Hepatocyte (in vitro differentiated cells): ENCODE results near the gene SAXO2.

Experiments
- EZH2phosphoT487 ChIP-seq: fragments of 200-600 bp; sonication (generic); IDR thresholded peaks from one replicate; pipeline ENCODE4 v1.6.1; 2018; ENCODE audit warnings: antibody characterized with exemption, mild to moderate bottlenecking, low read depth, moderate library complexity; ENCODE audit not compliant: unreplicated experiment, severe bottlenecking
- TF ChIP-seq, protein P1 (sequence below): fragments of 200-600 bp; sonication (generic); IDR thresholded peaks from 2 replicates; pipeline ENCODE4 v1.5.1; 2016; ENCODE audit warnings: antibody characterized with exemption, mild to moderate bottlenecking; ENCODE audit not compliant: poor library complexity

DNA sequence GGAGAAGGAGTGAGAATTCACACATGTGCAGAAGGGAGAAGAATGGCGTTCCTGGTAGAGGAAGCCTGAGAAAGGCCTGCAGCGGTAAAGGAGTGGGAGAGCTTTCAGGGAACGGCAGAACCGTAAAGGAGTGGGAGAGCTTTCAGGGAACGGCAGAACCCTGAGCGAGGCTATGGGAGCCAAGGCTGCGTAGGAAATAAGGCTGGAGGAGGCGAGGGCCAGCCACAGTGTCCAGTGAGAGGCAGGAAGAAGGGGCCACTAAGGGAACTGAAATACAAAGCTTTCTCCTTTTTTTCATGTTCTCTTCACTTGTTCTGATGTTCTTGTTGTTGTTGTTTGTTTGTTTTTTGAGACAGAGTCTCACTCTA is 45.1 kb downstream of the SAXO2 start:
- TF ChIP-seq, protein P1, sequence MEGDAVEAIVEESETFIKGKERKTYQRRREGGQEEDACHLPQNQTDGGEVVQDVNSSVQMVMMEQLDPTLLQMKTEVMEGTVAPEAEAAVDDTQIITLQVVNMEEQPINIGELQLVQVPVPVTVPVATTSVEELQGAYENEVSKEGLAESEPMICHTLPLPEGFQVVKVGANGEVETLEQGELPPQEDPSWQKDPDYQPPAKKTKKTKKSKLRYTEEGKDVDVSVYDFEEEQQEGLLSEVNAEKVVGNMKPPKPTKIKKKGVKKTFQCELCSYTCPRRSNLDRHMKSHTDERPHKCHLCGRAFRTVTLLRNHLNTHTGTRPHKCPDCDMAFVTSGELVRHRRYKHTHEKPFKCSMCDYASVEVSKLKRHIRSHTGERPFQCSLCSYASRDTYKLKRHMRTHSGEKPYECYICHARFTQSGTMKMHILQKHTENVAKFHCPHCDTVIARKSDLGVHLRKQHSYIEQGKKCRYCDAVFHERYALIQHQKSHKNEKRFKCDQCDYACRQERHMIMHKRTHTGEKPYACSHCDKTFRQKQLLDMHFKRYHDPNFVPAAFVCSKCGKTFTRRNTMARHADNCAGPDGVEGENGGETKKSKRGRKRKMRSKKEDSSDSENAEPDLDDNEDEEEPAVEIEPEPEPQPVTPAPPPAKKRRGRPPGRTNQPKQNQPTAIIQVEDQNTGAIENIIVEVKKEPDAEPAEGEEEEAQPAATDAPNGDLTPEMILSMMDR: no peak
- no peak for TF ChIP-seq EZH2phosphoT487
